Transverse colon (tissue), 4 donors: ENCODE measurements around the gene DELE1.

Source experiments
- EP300 ChIP-seq: sonication (generic); formaldehyde crosslinking; IDR thresholded peaks from one replicate; pipeline ENCODE4 v1.6.1; 2017; ENCODE audit warnings: antibody characterized with exemption, low read depth
- POLR2A ChIP-seq: fragments of 450-650 bp; IDR thresholded peaks from one replicate; pipeline ENCODE4 v1.6.1; 2016; ENCODE audit warnings: antibody characterized with exemption, mild to moderate bottlenecking, moderate library complexity
- POLR2AphosphoS5 ChIP-seq, 3 donors: sonication (generic); formaldehyde crosslinking; IDR thresholded peaks; one replicate each; pipeline ENCODE4 v1.6.1; 2016; ENCODE audit warnings: antibody characterized with exemption in 3 of 3
- TF ChIP-seq, protein P1 (sequence below), 5 experiments: fragments of 200-600 bp in 3 of 5; fragments of 450-650 bp in 2 of 5; sonication (generic) in 3 of 5; IDR thresholded peaks; 1 replicate in 2 of 5; 2 replicates in 3 of 5; pipeline ENCODE4 v1.5.1; 2016 to 2017; ENCODE audit warnings: antibody characterized with exemption in 5 of 5, inconsistent platforms in 3 of 5, mild to moderate bottlenecking in 2 of 5, moderate library complexity in 1 of 5

DNA sequence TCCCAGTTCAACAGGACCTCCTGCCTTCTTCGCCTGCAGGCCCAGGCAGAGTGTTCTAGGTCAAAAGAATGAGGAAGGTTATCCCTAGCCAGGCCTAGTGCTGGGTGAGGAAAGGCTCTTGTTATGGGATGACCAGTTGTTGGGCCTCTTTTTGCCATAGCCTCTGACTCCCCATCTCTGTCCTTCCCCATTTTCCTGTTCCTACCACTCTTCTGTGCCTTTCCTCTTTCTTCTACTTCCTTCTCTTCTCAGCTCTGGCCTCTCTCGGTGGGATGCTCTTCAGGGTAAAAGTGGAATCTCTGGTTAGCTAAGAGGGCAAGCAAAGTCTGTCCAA is 44.3 kb upstream of the DELE1 start:
- no peak for TF ChIP-seq POLR2A
- TF ChIP-seq, protein P1, sequence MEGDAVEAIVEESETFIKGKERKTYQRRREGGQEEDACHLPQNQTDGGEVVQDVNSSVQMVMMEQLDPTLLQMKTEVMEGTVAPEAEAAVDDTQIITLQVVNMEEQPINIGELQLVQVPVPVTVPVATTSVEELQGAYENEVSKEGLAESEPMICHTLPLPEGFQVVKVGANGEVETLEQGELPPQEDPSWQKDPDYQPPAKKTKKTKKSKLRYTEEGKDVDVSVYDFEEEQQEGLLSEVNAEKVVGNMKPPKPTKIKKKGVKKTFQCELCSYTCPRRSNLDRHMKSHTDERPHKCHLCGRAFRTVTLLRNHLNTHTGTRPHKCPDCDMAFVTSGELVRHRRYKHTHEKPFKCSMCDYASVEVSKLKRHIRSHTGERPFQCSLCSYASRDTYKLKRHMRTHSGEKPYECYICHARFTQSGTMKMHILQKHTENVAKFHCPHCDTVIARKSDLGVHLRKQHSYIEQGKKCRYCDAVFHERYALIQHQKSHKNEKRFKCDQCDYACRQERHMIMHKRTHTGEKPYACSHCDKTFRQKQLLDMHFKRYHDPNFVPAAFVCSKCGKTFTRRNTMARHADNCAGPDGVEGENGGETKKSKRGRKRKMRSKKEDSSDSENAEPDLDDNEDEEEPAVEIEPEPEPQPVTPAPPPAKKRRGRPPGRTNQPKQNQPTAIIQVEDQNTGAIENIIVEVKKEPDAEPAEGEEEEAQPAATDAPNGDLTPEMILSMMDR (IDR thresholded peaks at IDR 0.05): no peak
- TF ChIP-seq POLR2AphosphoS5 (IDR thresholded peaks at IDR 0.05): no peak
- TF ChIP-seq EP300: no peak
